ENCODE results near the gene RBFOX1.

Gene RBFOX1

DNA sequence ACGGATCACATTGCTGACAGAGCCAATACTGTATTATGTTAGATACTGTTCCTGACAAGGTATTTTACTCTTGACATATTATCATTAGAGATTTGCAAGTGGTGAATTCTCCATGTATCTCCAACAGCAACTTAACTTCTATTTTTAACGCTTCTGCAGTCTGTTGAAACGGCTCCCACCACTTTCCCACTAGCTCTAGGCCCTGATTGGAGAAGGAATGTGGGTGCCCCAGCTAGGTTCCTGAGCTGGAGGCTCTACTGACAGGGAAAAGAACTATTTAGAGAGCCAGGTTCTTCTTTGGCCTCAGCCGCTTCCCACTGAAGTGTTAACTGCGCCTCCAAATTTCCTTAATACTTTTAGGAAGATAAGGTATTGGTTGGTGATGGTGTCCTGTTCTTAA, 191.8 kb downstream of the RBFOX1 start:
- DNase-seq (ENCODE audit: low read depth), result no peak

- DNase-seq (ENCODE audit: low read depth), result no peak
These were observed 194.1 kb downstream of the RBFOX1 start for GRCh38 chr16:7526736-7527135.

- DNase-seq (ENCODE audit: low read depth), result no peak
These were observed 199.9 kb downstream of the RBFOX1 start for GRCh38 chr16:7532534-7532933.

DNA sequence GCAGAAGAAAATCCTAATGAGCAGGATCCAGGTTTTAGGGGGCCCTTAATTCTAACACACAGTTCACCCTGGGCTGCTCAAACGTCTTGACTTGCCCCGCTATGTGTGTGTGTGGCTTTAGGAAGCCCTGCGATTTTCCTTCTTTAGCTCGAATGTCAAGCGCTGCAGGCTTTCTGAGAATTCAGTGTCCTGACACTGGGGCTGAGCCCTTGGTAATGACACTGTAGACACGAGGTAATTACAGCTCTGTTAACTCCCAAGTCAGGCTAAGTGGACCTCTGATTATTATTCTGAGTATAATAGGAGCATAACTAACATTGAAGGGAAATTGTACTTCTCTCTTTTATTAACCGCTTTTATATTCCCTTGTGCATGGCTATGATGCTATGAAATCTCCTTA, 202.1 kb downstream of the RBFOX1 start:
- DNase-seq (ENCODE audit: low read depth), result no peak

GRCh38 chr16:7541026-7541425, 208.4 kb downstream of the RBFOX1 start:
- no peak for DNase-seq (ENCODE audit: low read depth)

DNA sequence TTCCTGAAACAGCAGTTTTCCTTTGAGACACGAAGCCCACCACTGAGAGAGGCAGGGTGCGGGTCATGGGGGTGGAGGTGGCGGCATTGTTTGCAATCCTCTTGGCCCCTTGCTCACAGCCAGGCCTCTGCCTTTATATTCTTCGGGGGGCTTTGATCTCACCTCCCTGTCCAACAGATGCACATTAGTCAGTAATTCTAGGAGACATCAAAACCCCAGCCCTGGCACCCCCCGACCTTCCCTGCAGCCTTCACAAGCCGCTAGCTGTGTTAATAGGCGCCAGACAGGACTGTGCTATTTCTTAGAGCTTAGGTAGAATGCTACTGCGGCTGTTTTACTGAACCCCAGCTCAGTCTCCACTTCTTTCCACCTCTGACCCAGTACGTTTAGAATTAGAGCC, 212.6 kb downstream of the RBFOX1 start:
- DNase-seq (ENCODE audit: low read depth), result no peak

GRCh38 chr16:7546948-7547347, 214.3 kb downstream of the RBFOX1 start:
- DNase-seq (ENCODE audit: low read depth), result no peak

- no peak for DNase-seq (ENCODE audit: low read depth)
These were observed 215.1 kb downstream of the RBFOX1 start for GRCh38 chr16:7547736-7548135.

DNA sequence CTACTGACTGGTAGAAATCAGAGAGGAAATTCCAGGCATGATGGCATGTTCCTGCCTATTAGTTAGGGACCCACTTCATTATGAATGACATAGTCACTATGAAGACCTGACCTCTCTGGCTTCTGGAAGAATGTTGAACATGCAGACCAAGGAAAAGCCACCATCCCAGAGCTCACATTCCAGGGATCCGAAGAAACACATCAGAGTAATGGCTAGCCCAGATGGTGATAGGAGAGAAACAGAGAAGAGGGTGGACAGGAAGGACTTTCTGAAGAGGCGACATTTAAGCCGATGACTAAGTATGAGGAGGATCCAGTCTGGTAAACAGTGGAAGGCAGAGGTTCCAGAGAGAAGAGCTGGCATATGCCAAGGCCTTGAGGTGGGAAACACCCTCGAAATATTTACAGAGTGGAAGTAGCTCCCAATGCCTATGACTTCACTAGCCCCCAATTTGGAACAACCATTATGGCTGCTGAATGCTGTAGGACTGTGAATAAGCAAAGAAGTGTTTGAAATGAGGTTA, 216.2 kb downstream of the RBFOX1 start:
- no peak for DNase-seq (ENCODE audit: low read depth)

DNA sequence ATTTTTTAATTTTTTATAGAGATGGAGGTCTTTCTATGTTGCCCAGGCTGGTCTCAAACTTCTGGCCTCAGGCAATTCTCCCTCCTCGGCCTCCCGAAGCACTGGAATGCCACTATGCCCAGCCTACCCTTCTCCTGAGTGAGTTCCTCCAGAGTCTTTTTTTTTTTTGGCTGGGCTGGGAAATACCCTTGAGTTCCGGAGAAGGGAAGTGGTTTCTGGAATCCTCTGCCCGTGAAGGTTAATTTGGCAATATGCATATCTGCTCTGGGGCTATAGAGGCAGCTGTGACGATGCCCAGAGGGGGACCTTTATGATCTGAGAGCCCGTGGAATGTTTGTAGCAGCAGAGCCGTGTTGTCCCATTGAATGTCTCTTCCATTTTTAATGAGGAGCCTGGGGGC, 217.5 kb downstream of the RBFOX1 start:
- no peak for DNase-seq (ENCODE audit: low read depth)

- no peak for DNase-seq (ENCODE audit: low read depth)
These were observed 222.8 kb downstream of the RBFOX1 start for GRCh38 chr16:7555459-7555858.

DNA sequence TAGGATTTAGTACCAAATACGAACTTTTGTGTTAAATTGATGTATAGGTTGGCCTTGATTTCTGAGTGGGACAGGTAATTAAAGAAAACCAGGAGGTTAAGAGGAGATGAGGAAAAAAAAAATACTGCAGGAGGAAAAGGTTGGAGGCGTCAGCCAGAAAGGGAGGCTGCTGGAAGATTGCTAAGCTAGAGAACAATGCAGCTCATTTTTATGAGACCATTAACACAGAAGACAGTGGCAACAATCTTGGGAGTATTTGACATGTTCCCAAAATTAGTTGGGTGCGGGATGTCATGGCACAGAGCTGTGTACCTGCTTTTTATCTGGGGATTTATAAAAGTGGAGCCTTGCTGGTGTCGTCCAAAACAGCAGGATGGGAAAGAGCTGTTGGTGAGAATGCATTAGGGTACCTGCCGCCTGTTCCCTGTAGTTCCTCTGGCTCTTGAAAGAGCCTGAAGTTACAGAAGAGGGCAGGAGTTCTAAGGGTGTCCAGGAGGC, 229.3 kb downstream of the RBFOX1 start:
- no peak for DNase-seq (ENCODE audit: low read depth)

GRCh38 chr16:7566360-7566759, 233.7 kb downstream of the RBFOX1 start:
- no peak for DNase-seq (ENCODE audit: low read depth)

GRCh38 chr16:7571366-7571765, 238.7 kb downstream of the RBFOX1 start:
- no peak for DNase-seq (ENCODE audit: low read depth)

DNA sequence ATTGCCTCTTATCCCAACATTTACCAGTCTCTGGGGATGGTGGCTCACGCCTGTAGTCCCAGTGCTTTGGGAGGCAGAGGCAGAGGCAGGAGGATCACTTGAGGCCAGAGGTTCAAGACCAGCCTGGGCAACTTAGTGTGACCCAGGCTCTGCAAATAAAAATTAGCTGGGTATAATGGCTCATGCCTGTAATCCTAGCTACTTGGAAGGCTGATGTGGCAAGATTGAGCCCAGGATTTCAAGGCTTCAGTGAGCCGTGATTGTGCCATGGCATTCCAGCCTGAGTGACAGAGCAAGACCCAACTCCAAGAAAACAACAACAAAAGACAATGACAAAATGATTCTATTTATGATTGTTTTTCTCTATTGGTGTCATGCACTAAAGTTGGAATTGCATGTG, 244.9 kb downstream of the RBFOX1 start:
- no peak for DNase-seq (ENCODE audit: low read depth)

DNA sequence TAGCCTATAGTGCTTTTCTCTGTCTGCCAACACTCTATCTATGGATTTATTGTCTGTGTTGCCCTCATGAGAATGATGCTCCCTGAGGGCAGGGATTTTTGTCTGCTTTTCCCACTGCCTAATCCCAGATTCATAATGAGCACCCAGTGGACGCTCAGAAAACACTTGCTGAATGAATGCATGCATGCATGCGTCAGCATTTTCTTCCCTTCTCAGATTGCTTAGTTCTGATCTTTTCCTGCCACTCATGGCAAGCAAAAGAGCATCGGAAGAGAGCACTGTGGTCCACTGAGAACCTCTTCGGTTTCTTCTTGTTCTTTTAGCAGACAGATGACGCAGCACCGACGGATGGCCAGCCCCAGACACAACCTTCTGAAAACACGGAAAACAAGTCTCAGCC, 246.8 kb downstream of the RBFOX1 start:
- DNase-seq (ENCODE audit: low read depth), result no peak

DNA sequence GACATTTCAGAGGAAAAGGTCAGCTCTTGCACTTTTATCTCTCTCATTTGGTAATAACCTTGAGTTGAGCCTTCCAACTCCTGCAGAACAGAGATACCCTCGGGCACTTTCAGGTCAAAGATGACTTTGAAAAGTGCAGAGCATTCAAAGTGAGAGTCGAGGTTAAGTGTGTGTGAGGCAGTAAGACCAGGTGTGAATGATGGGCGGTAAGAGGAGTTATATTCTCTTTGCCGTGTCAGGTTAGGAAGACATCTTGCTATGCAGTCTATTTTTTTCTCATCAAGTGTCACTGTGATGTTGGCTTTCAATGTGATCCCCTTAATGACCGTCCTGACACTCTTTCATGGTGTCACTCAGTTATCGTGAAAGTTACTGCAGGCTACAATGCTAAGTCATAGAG, 248.5 kb downstream of the RBFOX1 start:
- DNase-seq (ENCODE audit: low read depth), result no peak

DNA sequence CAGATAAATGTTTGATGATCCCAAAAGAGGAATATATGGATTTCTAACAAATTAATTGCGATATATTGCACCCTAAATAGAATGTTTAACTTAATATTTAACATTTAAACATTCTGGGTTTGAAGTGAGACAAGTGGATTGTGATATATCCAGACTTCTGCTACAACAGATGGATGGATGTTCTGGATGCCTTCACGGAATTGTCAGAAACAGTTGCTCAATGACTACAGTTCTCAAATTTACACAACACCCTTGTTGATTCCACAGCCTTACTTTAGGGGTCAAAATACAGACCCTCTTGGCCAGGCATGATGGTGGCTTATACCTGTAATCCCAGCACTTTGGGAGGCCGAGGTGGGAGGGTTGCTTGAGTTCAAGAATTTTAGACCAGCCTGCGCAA, 250.8 kb downstream of the RBFOX1 start:
- no peak for DNase-seq (ENCODE audit: low read depth)

- no peak for DNase-seq (ENCODE audit: low read depth)
These were observed 251.9 kb downstream of the RBFOX1 start for GRCh38 chr16:7584561-7584960.

- no peak for DNase-seq (ENCODE audit: low read depth)
These were observed 253.1 kb downstream of the RBFOX1 start for GRCh38 chr16:7585705-7586104.

- DNase-seq (ENCODE audit: low read depth), result no peak
These were observed 258.3 kb downstream of the RBFOX1 start for GRCh38 chr16:7590934-7591333.

DNA sequence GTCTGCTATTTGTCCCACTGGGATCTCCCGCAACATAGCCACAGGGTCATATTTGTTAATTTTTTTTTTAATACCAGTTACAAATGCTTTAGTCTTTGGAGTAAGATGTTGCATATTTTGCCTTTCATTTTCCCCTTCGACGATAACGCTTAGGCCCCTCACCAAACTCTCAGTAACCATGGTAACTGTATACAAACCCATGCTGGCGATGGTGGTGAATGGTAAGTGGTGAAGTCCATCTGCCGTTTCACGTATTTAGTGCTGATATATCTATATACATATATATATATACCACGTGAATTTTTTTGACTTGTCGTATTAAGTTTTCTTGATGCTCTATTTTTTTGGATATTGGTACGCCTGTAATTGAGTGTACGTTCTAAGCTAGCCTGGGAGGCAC, 263.7 kb downstream of the RBFOX1 start:
- DNase-seq (ENCODE audit: low read depth), result no peak

DNA sequence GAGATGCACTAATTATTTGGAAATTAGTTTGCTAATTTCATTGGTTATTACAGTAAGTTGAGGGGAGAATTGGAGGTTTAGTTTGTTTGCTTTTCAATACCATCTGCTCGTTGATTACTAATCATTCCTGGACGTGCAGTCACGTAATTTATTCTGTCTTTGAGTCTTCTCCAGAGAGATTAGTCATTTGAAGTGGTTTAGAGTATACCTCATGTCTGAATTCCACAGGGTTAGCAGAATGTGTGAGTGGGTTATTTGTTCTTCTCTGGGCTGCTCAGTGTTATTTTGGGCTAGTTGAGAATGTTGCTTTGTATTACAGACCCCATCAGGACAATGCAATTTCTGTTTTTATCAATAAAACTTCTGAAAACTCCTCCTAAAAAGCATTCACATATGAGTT, 265.0 kb downstream of the RBFOX1 start:
- DNase-seq (ENCODE audit: low read depth), result no peak

DNA sequence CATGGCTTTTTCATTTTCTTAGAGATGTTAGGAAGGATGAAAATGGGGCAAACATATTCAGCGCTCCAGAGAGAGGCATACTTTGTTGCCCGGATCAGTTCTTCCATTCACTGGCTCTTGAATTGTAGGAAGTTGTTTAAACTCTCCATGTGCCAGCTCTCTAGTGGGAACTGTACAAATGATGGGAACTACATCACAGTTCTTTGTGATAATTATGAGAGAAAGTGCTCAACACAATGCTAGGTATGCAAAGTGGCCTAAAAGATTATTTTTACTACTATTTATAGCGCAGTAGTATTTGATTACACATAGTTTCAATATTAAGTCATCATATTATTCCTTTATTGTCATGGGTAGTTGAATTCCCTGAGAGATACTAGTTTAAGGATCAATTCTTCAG, 268.5 kb downstream of the RBFOX1 start:
- DNase-seq (ENCODE audit: low read depth), result no peak

Data from stimulated activated CD8-positive, alpha-beta memory T cell treated with anti-CD3 and anti-CD28 coated beads, Interleukin-12 subunit alpha, Interleukin-12 subunit beta, amount 100 ng/mL, for 1 hour (primary cell).